HUES6 (cell line): ENCODE results near the gene CRY1.
"Not testable (repeated sequence)": the region's sequence is repeated elsewhere in the genome, so short reads cannot be mapped to it uniquely, and the experiment has no call there.

ENCODE experiments used
- H3K27ac ChIP-seq: 2 replicates; pipeline ENCODE4 v1.7.0; 2013; ENCODE audit warnings: low read depth, mild to moderate bottlenecking, low read length, inconsistent platforms
- H3K27me3 ChIP-seq: 2 replicates; pipeline ENCODE4 v1.6.1; 2013; ENCODE audit warnings: low read length; ENCODE audit not compliant: control insufficient read depth, insufficient read depth
- H3K36me3 ChIP-seq: 2 replicates; pipeline ENCODE4 v1.6.1; 2013; ENCODE audit warnings: low read length; ENCODE audit not compliant: control insufficient read depth, insufficient read depth
- H3K4me1 ChIP-seq: 2 replicates; pipeline ENCODE4 v1.6.1; 2013; ENCODE audit warnings: low read length; ENCODE audit not compliant: control insufficient read depth, insufficient read depth
- H3K4me3 ChIP-seq: 2 replicates; pipeline ENCODE4 v1.5.1; 2013; ENCODE audit warnings: low read depth, low read length
- H3K9ac ChIP-seq: one replicate; pipeline ENCODE4 v1.6.1; 2013; ENCODE audit warnings: mild to moderate bottlenecking, low read length
- H3K9me3 ChIP-seq: 2 replicates; pipeline ENCODE4 v1.6.1; 2013; ENCODE audit warnings: low read depth, low read length; ENCODE audit not compliant: control insufficient read depth, insufficient read depth

Gene CRY1

GRCh38 chr12:107126796-107127481 lies 33.6 kb upstream of the CRY1 start:
- Histone ChIP-seq H3K27me3 (no peaks in the 10 kb centered on the region), H3K9ac (no peak overlapping the region), H3K4me3 (no peak overlapping the region), H3K36me3 (no peaks in the 10 kb centered on the region), H3K9me3 (peaks cover 7% of the 10 kb centered on the region; the same call in 1 of the 2 replicates), H3K27ac (no peak overlapping the region), H3K4me1 (peaks cover 16% of the 10 kb centered on the region)

GRCh38 chr12:107125833-107126232 lies 32.5 kb upstream of the CRY1 start:
- H3K4me1 ChIP-seq: peaks cover 16% of the 10 kb centered on the region; the same call in 1 of the 2 replicates
- no peak overlapping the region for H3K9ac ChIP-seq
- no peak overlapping the region for H3K4me3 ChIP-seq
- no peaks in the 10 kb centered on the region for H3K27me3 ChIP-seq
- no peak overlapping the region for H3K27ac ChIP-seq
- no peaks in the 10 kb centered on the region for H3K36me3 ChIP-seq
- H3K9me3 ChIP-seq: peaks cover 7% of the 10 kb centered on the region; the same call in 1 of the 2 replicates

- Histone ChIP-seq H3K9ac (no peak overlapping the region), H3K36me3 (no peaks in the 10 kb centered on the region), H3K27ac (no peak overlapping the region), H3K4me3 (no peak overlapping the region), H3K9me3 (peaks cover 7% of the 10 kb centered on the region; the same call in 1 of the 2 replicates), H3K27me3 (no peaks in the 10 kb centered on the region), H3K4me1 (peaks cover 15% of the 10 kb centered on the region; the same call in 1 of the 2 replicates)
These were observed 29.2 kb upstream of the CRY1 start for GRCh38 chr12:107122452-107122958.

GRCh38 chr12:107119091-107119490 lies 25.7 kb upstream of the CRY1 start:
- H3K9me3 ChIP-seq: peaks cover 7% of the 10 kb centered on the region; the same call in 1 of the 2 replicates
- H3K4me1 ChIP-seq: peaks cover 9% of the 10 kb centered on the region; the same call in 1 of the 2 replicates
- H3K27ac ChIP-seq: no peak overlapping the region
- H3K27me3 ChIP-seq: no peaks in the 10 kb centered on the region
- H3K4me3 ChIP-seq: no peak overlapping the region
- no peak overlapping the region for H3K9ac ChIP-seq
- H3K36me3 ChIP-seq: no peaks in the 10 kb centered on the region

GRCh38 chr12:107118624-107119023 lies 25.3 kb upstream of the CRY1 start:
- Histone ChIP-seq H3K27me3 (no peaks in the 10 kb centered on the region), H3K4me1 (peaks cover 9% of the 10 kb centered on the region; the same call in 1 of the 2 replicates), H3K9ac (no peak overlapping the region), H3K4me3 (no peak overlapping the region), H3K27ac (no peak overlapping the region), H3K36me3 (no peaks in the 10 kb centered on the region), H3K9me3 (peaks cover 3% of the 10 kb centered on the region; the same call in 1 of the 2 replicates)

- Histone ChIP-seq H3K27me3 (no peaks in the 10 kb centered on the region), H3K4me3 (no peak overlapping the region), H3K4me1 (no peaks in the 10 kb centered on the region)
These were observed 21.8 kb upstream of the CRY1 start for GRCh38 chr12:107115119-107115518.

GRCh38 chr12:107111314-107111713 lies 18.0 kb upstream of the CRY1 start:
- H3K27me3 ChIP-seq: no peaks in the 10 kb centered on the region
- H3K4me1 ChIP-seq: no peaks in the 10 kb centered on the region
- no peak overlapping the region for H3K9ac ChIP-seq
- no peak overlapping the region for H3K27ac ChIP-seq
- H3K4me3 ChIP-seq: no peak overlapping the region
- no peaks in the 10 kb centered on the region for H3K9me3 ChIP-seq
- H3K36me3 ChIP-seq: no peaks in the 10 kb centered on the region

More at GRCh38 chr12:107115119-107115518, 21.8 kb upstream of the CRY1 start:
- no peaks in the 10 kb centered on the region for H3K36me3 ChIP-seq
- no peaks in the 10 kb centered on the region for H3K9me3 ChIP-seq
- H3K9ac ChIP-seq: no peak overlapping the region
- H3K27ac ChIP-seq: no peak overlapping the region

- Histone ChIP-seq H3K36me3 (no peaks in the 10 kb centered on the region), H3K9me3 (no peaks in the 10 kb centered on the region), H3K4me1 (no peaks in the 10 kb centered on the region), H3K4me3 (no peak overlapping the region), H3K9ac (no peak overlapping the region), H3K27ac (no peak overlapping the region), H3K27me3 (no peaks in the 10 kb centered on the region)
These were observed 16.7 kb upstream of the CRY1 start for GRCh38 chr12:107109726-107110719.

- no peaks in the 10 kb centered on the region for H3K36me3 ChIP-seq
- no peaks in the 10 kb centered on the region for H3K27me3 ChIP-seq
- H3K4me1 ChIP-seq: no peaks in the 10 kb centered on the region
- H3K27ac ChIP-seq: no peak overlapping the region
- no peak overlapping the region for H3K9ac ChIP-seq
- H3K4me3 ChIP-seq: no peak overlapping the region
- no peaks in the 10 kb centered on the region for H3K9me3 ChIP-seq
These were observed 15.7 kb upstream of the CRY1 start for GRCh38 chr12:107108995-107109508.

GRCh38 chr12:107108366-107108765 lies 15.0 kb upstream of the CRY1 start:
- not testable (repeated sequence) for H3K36me3 ChIP-seq, H3K9me3 ChIP-seq, H3K9ac ChIP-seq, H3K27ac ChIP-seq, H3K4me3 ChIP-seq, H3K27me3 ChIP-seq, H3K4me1 ChIP-seq
